Right cardiac atrium (tissue), 5 donors: ENCODE measurements around the gene TSTD2. TPM values are rescaled to one million over a fixed set of nuclear protein-coding genes. Genes with fewer than 3 reads are reported as not detected.

ENCODE experiments used
- ATAC-seq, 2 donors: fragments of 200-7000 bp; cut with Tn5 transposase; one replicate each; pipeline versions ENCODE4 v1.8.0 to v1.9.1; 2020; ENCODE audit warnings: moderate library complexity in 2 of 2, mild to moderate bottlenecking in 1 of 2
- DNase-seq, 3 donors: peaks; one replicate each; pipeline ENCODE4 v3.0.0-alpha.2; 2020
- H3K27ac ChIP-seq: one replicate; pipeline ENCODE4 v1.5.1; 2013; ENCODE audit warnings: mild to moderate bottlenecking, low read length, control low read depth, moderate library complexity
- H3K27me3 ChIP-seq: one replicate; pipeline ENCODE4 v1.6.1; 2013; ENCODE audit not compliant: control insufficient read depth, insufficient read depth
- H3K4me1 ChIP-seq: one replicate; pipeline ENCODE4 v1.6.1; 2013; ENCODE audit warnings: low read length; ENCODE audit not compliant: control insufficient read depth, insufficient read depth
- H3K4me3 ChIP-seq: one replicate; pipeline ENCODE4 v1.5.1; 2013; ENCODE audit warnings: low read length, control low read depth
- H3K9me3 ChIP-seq: one replicate; pipeline ENCODE4 v1.6.1; 2013; ENCODE audit warnings: low read length; ENCODE audit not compliant: control insufficient read depth
- WGBS: extraction: QIAGEN DNeasy Blood & Tissue Kit; methylation state at CpG from one replicate; pipeline ENCODE4 v1.1.7; 2013; 5-methylcytosine and 5-hydroxymethylcytosine counted together
- intact Hi-C, 4 donors: fragments of 100-400 bp; cut with DNase I; formaldehyde crosslinking; loops; one replicate each; pipeline versions ENCODE4 v1.11.0 to v1.14.0; 2022 to 2023
- polyA plus RNA-seq: library from polyadenylated mRNA; stranded (reverse); fragments of 200-250 nt; gene quantifications from one replicate; pipeline ENCODE4 v1.2.3, GENCODE V29; 2013
- total RNA-seq, 4 donors: library from RNA; stranded (reverse); fragmentation: NEBNext Ultra II Directional; extraction: Animal tissue kit (Norgen Biotek cat#: 25700); gene quantifications; one replicate each; pipeline ENCODE4 v1.2.1, GENCODE V29; 2021
- donor health status: healthy with polysubstance abuse.
- donor health status: DM: no; HTN: yes; CAD: no.
- donor health status: DM: no; HTN: no; CAD: no.
- donor health status: DM: no; HTN: yes; CAD: no; lungs with severe emphysema.
- donor health status: DM: yes; HTN: yes; CAD: no.

The TSTD2 gene
- total and polyA plus RNA-seq, 5 donors, result 14.0 to 29.5 (median 22.9) TPM

DNA sequence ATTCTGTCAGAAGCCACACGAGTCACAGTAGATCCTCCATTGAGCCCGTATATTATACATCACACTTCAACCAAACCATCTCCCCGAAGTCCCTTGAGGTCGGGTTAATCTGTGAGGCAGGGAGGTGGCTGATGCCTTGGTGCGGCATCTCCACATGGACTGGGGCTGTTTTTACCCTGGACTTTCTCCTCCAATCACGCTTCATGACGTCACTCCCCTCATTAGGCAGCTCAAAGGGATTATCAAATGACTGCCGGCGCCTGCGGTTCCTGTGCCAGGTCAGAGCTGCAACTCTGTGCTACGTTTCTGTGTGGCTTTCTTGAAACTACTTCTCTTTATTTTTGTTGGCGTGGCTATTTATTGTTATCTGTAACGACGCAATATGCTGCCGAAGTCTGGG lies 78.0 kb downstream of the TSTD2 start:
- H3K27ac ChIP-seq, result peak overlapping the region; percentile 98
- DNase-seq (peak; percentile 91 to 95 (median 92)), ATAC-seq (peak; percentile 78 to 83)
- H3K4me3 ChIP-seq, result no peak overlapping the region
- H3K4me1 ChIP-seq, result peaks cover 30% of the 10 kb centered on the region
- no peaks in the 10 kb centered on the region for H3K9me3 ChIP-seq
- WGBS, result 29% methylated on average over 15 of the region's 15 CpGs
- H3K27me3 ChIP-seq, result no peaks in the 10 kb centered on the region
- intact Hi-C loops, result loop anchor here in 1 of 4 donors (5.0 kb wide), 1 partner anchor 33 kb away; no protein-coding TSS in a partner anchor

DNA sequence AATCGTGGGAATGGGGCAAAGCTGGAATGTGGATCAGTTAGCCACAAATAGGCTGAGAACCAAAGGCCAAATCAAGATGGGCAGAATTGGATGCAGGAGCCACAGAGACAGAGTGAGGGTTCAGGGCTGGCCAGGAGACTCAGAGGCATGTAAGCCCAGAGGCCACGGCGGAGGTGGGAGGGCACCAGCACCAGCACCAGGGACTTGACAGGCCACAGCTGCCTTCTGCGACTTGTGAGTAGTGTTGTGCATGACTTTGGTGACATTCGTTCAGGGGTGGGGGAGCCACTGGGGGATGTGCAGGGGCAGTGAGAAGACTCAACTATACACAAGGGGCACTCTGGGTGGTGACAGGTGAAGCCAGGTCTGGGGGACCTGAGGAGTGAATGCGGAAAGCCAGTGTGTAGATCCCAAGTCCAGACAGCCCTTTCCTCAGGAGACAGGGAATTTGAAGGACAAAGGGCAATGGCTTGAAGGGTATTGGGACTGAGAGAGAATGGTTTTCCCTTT lies 78.5 kb downstream of the TSTD2 start:
- intact Hi-C loops, result loop anchor here in 1 of 4 donors (5.0 kb wide), 1 partner anchor 32 kb away; no protein-coding TSS in a partner anchor
- Histone ChIP-seq H3K4me3 (no peak overlapping the region), H3K4me1 (peaks cover 30% of the 10 kb centered on the region), H3K27me3 (no peaks in the 10 kb centered on the region), H3K27ac (peak overlapping the region; percentile 69), H3K9me3 (no peaks in the 10 kb centered on the region)
- ATAC-seq (no peak), DNase-seq (peak in 1 of 3 donors; percentile 73)
- WGBS, result 84% methylated on average over 6 of the region's 6 CpGs

DNA sequence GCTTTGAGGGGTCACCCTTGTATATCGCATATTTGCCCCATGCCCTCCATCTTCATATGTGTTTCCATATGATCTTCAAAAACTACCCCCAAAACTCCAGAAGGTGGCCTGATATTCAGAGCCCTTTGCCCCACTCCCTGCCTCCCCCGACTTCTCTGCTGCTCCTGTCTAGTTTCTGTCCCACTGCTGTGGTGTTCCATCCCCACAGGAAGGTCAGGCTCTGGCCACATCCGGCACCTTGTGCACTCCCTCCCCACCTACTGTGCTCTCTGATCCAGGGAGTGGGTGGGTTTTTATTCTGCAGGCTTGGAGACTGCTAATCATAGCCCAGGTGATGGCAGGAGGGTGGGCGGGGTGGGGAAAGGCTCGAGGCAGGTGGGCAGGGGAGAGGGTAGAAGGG lies 79.3 kb downstream of the TSTD2 start:
- intact Hi-C loops, result no loop called here
- WGBS, result 82% methylated on average over 5 of the region's 5 CpGs

GRCh38 chr9:97553141-97553540 lies 80.0 kb downstream of the TSTD2 start:
- no peaks in the 10 kb centered on the region for H3K9me3 ChIP-seq
- WGBS, result 76% methylated on average over 6 of the region's 6 CpGs
- ATAC-seq, result no peak
- intact Hi-C loops, result no loop called here
- peaks cover 26% of the 10 kb centered on the region for H3K4me1 ChIP-seq
- H3K4me3 ChIP-seq, result no peak overlapping the region
- H3K27me3 ChIP-seq, result no peaks in the 10 kb centered on the region
- no peak overlapping the region for H3K27ac ChIP-seq
- DNase-seq, result peak in 1 of 3 donors; percentile 46

More for the DNA sequence above, 79.3 kb downstream of the TSTD2 start:
- DNase-seq (no peak), ATAC-seq (no peak)
- H3K4me1 ChIP-seq, result peaks cover 27% of the 10 kb centered on the region
- H3K27ac ChIP-seq, result no peak overlapping the region
- no peaks in the 10 kb centered on the region for H3K27me3 ChIP-seq
- no peaks in the 10 kb centered on the region for H3K9me3 ChIP-seq
- no peak overlapping the region for H3K4me3 ChIP-seq

- intact Hi-C loops, result no loop called here
- no peak overlapping the region for H3K4me3 ChIP-seq
- H3K27me3 ChIP-seq, result no peaks in the 10 kb centered on the region
- DNase-seq, result no peak
- H3K4me1 ChIP-seq, result peaks cover 16% of the 10 kb centered on the region
- ATAC-seq, result no peak
- no peaks in the 10 kb centered on the region for H3K9me3 ChIP-seq
- 97% methylated on average over 5 of the region's 5 CpGs for WGBS
- H3K27ac ChIP-seq, result no peak overlapping the region
Observed at GRCh38 chr9:97551308-97551707, 81.9 kb downstream of the TSTD2 start.

GRCh38 chr9:97550386-97550785 lies 82.8 kb downstream of the TSTD2 start:
- intact Hi-C loops, result no loop called here
- H3K4me3 ChIP-seq, result no peak overlapping the region
- ATAC-seq (no peak), DNase-seq (no peak)
- H3K27ac ChIP-seq, result no peak overlapping the region
- no peaks in the 10 kb centered on the region for H3K27me3 ChIP-seq
- H3K9me3 ChIP-seq, result no peaks in the 10 kb centered on the region
- WGBS, result 87% methylated on average over 1 of the region's 1 CpG
- H3K4me1 ChIP-seq, result peaks cover 9% of the 10 kb centered on the region

Other genes starting within 250 kb of the TSTD2 start
- gene TDRD7, start 221.3 kb downstream of the TSTD2 start, total RNA-seq, result 10 to 100 TPM in 1 of 4 donors, 1 to 10 TPM in 3; 8.5 to 10.2 (median 9.3) TPM
- 5.1 TPM for gene TDRD7, start 221.3 kb downstream of the TSTD2 start, polyA plus RNA-seq
- 100 to 1,000 TPM; 177 to 220 (median 208) TPM for gene TMOD1, start 131.7 kb downstream of the TSTD2 start, total RNA-seq
- 184 TPM for gene TMOD1, start 131.7 kb downstream of the TSTD2 start, polyA plus RNA-seq
- gene NCBP1, start 453 bp upstream of the TSTD2 start, total RNA-seq, result 10 to 100 TPM; 18.7 to 27.7 (median 19.6) TPM
- 10.3 TPM for gene NCBP1, start 453 bp upstream of the TSTD2 start, polyA plus RNA-seq
- gene XPA, start 64.0 kb upstream of the TSTD2 start, total RNA-seq, result 10 to 100 TPM in 2 of 4 donors, 1 to 10 TPM in 2; 7.1 to 10.7 (median 10.3) TPM
- gene XPA, start 64.0 kb upstream of the TSTD2 start, polyA plus RNA-seq, result 9.8 TPM
- not detected for gene FOXE1, start 219.9 kb upstream of the TSTD2 start, total RNA-seq
- not detected for gene FOXE1, start 219.9 kb upstream of the TSTD2 start, polyA plus RNA-seq